Suppressor macrophage treated with lipopolysaccharide for 4 hours (primary cell): ENCODE measurements around the gene AGR2.

Experiments
- DNase-seq: peaks from one replicate; pipeline ENCODE4 v3.0.0-alpha.2; 2020

The AGR2 gene

DNA sequence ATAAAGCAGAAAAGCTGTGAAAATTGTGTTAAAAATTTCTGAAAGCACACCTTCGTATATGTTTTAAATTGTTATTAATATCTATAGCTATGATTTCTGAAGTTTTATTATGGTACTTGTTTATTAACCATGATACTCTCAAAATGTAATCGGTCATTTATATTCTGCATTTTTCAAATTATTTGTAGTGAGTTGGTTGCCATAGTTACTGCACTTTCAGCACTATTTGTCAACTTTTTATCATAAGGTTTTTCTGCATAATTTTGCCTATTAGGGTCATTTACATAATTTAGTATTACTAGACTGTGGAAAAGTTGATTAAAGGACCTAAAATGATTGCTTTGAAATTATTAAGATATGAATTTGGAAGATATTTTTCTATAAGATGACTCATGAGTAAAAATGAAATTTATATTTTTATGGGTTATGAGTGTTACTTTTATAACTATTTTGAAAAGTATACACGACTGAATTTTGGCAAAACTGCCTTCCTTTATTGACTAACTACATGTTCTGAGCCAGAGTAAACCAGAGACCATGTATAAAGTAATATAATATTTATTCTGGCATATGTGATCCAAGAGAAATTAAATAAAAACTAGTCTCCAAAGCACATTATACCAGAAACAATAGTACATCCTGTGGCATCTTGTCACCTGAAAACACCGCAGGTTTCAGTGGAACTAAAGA is 7.9 kb upstream of the AGR2 start:
- no peak for DNase-seq

DNA sequence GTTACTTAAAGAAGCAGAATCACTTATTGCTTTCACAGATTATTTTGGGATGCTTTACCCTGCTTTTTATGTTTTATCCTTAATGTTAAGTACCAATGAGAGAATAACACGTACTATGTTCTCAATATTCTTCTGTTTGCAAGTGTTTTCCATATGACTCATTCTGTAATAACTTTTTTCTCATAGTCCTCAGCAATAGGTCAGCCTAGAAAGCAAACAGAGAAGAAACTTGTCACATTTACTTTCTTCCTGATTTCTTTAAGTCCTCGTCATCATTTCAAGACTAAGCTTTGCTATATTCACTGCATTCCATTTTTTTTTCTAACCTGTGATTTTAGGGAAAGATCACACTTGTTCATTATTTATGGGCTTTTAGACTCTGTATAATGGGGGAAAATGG is 6.8 kb upstream of the AGR2 start:
- DNase-seq: peak; percentile 65

DNA sequence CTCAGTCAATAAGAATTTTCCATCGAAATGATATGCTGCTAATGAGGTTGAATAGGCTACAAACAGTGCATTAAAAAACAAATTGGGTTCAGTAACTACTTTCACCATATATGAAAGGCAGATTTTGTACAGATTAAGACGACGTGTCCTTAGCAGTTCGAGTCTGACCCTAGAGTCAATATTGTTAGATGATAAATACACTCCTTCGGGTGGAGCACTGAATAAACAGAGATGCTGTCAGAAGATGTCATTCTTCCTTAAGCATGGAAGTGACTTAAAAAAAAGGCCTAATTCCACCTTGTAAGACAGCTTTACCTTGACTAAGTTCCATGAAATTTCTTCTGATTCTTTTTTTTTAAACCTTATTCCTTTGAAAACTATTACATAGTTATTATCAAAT is 5.8 kb upstream of the AGR2 start:
- DNase-seq: no peak

DNA sequence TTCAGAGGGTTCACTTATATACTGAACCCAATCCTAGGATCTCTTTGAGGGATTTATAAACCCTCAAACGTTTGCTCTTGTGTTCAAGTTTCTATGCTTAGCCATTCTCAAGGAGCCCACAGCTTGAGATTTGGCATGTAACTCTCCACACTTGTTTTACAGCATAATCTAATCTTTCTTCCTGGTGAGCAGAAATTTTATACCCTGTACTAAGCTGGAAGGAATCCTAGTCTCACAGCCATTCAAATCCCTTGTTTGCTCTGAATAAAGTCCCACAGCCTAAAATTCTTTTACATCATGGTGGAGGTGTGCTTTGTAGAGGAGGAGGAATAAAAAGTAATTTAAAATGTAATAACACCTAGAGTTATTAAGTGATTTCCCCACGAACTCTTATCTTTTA is 5.3 kb upstream of the AGR2 start:
- DNase-seq: no peak

DNA sequence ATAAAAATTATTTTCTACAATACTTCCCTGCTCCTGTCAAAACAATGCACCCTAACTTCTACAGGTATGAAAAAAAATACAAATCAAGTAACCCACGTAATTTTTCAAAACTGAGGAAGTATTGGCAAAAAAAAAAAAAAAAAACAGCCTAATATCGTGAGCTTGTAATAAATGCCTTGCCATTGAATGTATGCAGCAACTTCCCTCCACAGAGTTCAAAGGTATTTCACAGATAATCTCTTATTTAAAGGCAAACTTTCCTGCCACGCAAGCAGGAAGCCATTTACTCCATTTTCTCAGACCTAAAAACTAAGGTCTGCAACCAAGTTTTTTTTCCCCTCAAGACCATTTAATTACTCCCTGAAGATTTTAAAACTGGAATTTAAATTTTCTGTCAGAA is 642 bp upstream of the AGR2 start:
- DNase-seq: no peak

DNA sequence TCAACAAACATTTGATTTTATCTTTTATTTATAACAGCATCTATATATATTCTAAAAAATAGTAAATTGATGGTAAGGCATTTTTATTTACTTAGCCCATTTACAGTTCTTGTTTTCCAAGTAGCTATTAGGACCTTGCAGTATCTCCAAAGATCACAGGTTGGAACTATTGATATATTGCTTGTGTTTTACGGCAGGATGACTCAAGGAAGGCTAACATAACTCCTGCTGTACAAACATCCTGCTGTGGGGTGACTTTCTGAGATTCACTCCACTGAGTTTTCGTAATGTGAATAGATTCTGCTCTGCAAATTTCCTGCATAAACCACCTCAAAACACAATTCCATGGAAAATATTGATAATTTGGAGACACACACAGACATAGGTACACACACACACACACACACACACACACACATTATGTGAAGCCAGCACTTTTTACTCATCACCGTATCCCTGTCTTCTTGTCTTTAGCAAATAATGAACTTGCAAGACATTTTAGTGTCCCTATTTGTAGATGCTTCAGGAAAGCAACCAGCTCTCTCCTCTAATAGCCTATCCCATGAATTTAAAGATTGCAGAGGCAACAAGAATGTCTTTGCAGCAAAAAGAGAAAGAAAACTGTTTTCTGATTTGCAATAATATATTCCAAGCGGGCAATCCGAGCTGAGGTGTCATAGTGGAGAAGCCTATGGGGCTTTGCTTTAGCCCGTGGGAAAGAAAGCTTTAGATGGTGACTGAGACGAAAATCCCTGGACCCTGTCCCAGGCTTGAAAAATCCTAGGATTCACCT is 722 bp downstream of the AGR2 start:
- DNase-seq: no peak

DNA sequence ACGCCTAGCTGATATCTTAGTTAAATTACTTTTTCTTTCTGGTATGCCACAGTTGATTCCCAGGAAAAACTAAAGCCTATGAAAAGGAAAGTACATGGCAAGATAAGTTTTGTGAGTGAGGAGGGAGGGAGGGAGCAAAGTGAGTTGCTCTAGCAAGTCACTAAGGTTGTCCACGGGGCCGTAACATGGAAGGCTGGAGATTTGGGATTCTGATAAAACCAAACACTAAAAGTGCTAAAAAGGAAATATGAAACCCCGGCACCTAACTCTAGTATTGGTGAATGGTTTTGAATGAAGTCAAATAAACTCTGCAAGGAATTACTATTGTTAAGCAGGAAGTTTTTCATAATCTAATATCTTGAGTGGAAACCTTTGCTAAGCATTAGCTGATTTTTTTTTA is 1.7 kb downstream of the AGR2 start:
- DNase-seq: no peak

DNA sequence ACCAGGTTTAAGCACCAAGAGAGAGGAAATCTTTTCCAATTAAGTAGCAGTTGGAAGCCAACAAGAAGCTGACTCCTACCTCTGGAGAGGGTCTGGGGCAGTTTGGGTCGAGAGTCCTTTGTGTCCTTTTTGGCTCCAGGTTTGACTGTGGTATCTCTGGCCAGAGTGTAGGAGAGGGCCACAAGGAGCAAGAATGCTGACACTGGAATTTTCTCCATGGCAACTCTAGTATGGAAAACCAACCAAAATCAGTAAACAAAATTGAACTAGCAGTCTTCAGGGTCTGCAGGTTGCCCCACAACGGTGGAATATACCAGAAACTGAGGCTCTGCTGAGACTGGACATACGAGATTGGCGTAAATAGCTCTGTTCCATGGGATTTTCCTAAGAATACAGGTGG is 3.2 kb downstream of the AGR2 start:
- no peak for DNase-seq

DNA sequence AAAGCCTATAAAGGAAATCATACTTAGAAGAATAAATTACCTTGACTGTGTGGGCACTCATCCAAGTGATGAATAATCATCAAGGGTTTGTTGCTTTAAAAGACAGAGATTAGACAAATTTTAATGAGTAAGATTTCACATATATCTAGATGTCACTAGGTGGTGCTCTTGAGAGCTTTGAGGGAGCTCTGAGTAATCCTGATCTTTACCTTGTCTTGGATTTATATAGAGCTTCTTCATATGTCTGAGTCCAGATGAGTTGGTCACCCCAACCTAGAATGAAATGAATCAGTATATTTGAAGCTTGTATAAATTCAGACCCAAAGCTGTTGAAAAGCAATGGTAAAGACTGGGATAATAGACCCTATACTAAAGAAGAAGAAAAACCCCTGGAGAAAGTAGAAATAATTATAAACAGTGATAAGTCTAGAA is 3.7 kb downstream of the AGR2 start:
- peak; percentile 70 for DNase-seq

DNA sequence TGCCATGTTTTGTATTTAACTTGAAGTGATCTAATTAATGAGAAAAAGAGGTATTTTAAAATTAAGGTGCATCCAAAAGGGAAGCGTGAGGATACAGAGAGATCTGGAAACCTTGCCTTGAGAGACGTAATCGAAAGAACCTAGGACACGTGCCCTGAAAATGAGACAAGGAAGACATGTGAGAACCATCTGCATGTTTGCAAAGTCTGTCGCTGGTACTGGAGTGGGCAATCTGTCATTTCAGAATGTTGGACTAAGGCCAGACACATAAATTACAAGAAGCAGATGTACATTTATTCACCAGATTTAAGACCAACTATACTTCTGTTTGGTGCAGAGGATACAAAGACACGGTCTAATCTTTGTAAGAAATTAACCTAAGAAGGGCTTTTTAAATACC is 9.2 kb downstream of the AGR2 start:
- DNase-seq: no peak

DNA sequence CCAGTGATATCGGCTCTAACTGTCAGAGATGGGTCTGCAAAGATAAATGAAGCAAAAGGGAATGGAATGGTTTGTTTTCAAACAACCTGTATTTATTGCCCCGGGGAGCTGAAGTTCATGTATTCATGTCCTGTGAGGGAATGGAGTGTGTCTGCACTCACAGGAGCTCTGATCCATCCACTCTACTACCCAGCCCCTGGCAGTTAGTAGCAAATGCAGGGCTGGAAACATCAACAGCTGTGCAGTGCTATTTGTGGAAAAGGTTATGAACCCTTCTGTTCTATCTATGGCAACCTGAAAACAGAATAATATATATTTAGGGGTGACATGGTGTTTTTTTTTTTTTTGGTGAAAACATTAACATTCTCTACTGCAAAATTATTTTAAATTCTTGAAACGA is 9.8 kb downstream of the AGR2 start:
- no peak for DNase-seq

DNA sequence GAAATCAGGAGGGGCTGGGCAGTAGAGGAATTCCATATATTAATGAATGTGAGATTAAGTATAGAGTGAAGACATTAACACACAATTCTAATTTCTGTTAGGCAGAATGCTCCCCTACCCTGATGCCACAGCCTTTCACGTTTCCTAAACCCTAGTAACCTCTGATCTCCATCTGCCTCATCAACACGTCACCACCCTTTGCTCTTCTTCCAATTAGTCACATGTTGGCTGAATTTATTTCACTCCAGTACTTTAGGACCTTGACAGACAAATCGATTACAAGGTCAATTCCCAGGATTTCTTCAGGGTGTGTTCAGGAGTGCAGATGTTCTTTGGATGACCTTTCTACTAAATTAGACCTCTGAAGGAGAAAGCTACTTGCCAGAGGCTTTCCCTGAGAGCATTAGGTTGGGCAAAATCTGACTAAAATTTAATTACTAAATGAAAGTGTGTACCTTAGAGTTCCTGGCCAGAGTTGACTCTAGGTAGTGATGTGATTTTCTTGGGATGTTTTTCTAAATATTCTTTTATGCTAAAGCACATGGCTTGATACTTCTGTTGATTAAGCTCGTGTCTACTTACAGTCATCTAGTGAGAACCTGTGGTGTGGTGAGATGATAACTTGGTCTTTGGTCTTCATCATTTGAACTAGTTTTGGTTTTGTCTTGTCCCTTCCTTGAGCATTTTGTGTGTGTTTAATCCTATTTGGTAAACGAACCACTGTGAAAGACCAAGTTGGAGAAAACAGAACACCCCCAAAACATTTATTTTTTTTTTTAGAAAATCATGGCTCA is 12.7 kb downstream of the AGR2 start:
- no peak for DNase-seq

DNA sequence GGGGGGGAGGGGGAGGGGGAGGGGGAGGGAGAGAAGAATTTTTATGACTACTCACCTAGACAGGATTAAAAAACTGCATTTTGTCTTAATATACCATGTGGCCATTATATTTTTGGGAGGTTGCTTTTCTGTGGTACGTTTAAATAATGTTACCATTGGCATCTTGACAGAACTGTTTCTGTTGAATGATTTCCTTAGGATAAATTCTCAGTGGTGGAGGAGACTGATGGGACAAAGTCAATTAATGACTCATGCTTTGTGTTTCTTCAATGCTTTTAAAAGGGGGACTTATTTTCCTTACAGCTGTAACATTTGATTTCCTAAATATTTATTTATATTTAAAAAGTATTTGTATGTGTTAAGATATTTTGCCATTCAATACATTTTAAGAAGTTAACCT is 13.7 kb downstream of the AGR2 start:
- no peak for DNase-seq

DNA sequence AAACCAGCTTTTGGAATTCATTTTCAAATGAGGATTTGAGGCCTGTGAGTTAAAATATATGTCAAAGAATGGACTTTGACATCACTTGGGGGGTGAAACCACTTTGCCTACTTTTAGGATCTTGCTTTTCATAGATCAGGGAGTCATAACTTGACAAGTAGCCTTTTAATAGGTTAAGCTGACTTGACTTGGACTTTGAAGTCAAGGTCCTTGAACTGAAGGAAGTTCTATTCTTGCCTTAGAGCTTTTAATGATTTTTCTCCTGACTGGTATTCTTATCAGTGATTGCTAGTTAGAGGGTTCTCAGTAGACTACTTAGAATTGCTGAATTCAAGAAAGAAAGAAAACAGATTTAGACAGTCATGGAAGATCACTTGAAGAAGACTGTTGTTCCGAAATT is 17.7 kb downstream of the AGR2 start:
- no peak for DNase-seq

DNA sequence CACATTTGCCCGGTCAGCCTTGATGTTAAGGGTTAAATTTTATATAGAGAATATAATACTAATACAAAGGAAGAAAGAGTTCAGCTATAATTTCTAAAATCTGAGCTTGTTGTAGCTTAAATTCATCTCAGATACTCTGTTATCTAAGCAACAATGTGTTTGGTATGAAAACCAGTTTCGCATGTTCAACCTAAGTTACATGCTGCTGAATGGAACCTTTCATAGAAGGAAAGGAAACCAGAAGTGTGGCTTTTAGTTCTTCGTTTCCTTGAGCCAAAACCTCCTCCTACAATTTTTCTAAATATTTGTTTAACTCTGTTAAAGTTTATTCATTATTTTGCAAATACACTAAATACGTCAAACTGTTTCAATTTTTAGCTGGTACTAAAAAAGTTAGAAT is 18.5 kb downstream of the AGR2 start:
- no peak for DNase-seq

DNA sequence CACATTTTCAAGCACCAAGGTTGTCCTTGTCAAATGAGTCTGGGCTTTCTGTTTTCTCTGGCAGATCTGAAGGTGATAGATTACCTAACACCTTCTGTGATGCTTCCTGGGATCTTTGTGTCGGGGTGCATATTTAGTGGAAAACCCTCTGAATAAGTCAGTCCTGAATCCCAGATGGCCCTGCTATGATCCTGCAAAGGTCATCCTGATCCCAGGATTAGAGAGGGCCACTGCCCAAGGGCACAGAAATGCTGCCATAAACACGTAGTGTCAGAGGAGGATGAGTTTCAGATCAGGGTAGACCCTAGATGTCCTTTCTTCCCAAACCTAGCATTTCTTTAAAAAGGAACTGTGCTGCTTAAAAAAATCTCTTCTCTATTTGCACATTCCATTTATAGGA is 19.0 kb downstream of the AGR2 start:
- DNase-seq: no peak

DNA sequence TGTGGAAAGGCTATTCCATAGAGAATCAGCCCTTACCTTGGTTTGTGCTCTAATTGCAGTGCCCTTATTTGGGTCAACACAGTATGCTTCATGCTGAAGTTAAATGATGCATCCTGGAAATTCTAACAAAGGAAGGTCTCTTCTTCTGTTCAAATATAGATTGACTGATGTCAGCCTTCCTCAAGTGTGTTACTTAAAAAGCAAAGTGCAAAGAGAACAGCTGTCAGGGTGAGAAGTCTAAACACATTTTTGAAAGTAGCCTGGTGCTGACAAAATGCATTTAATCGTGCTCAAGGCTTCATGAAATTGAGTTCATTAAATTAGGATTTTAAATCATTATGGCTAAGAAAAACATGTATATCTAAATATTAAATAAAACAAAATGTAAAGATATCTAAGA is 19.5 kb downstream of the AGR2 start:
- no peak for DNase-seq

DNA sequence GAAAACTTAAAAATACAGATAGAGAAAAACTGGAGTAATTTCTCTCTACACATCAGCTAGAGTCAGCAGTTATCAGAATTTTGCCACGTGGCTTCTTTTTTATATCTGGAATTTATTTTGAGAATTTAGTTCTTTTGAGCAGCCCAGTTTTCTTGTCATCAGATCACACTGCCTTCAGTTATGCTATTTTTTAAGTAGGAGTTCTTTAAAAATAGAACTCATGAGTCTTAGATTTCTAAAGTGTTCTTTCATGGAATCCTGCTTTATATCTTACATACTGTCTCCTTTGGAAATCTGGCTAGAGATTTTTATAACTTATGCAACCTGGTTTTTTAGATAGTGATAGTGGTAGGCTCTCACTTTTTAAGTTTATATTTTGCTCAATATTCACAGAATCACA is 24.2 kb downstream of the AGR2 start:
- no peak for DNase-seq

DNA sequence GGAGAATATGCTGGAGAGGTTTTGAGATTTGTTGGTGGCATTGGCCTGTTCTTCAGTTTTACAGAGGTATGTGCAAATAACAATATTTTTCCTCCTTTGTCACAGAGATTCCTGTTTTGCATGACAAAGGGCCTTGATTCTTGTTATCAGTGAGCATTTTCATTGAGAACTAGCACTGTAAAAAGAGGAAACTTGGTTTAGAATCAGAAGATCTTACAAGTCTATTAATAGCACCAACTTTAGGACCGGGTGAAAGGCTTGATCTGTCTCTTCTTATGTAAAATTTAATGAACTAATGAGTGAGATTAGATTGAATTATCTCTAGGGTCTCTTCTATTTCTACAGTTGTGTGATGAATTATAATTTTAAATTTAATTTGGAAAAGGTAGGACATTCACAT is 25.7 kb downstream of the AGR2 start:
- no peak for DNase-seq

DNA sequence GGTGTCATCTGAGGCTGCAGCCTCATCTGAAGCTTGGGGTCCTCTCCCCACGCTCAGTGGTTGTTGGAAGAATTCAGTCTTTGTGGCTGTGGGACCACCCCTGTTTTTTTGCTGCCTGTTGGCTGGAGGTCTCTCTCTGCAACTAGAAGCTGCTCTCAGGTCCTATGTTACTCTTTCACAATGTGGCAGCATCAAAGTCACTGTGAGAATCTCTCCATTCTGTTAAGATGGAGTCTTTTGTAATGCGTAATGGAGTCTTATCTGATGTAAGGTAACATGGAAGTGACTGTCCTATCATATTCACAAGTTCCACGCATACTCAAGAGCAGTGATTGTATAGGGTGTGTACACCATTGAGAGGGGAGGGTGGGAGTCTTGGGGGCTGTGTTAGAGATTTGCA is 26.3 kb downstream of the AGR2 start:
- no peak for DNase-seq

DNA sequence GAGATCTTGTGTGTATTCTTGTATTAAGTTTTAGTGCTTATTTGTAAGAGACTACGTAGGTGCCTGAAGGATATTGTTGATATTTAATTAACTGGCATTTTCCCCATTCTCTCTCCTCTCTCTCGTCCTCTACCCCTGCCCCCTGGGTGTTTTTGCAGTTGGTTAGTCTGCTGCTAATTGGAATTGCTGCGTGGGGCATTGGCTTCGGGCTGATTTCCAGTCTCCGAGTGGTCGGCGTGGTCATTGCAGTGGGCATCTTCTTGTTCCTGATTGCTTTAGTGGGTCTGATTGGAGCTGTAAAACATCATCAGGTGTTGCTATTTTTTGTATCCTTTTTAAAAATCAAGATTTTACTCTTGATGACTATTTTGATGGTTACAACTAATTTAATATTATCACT is 28.7 kb downstream of the AGR2 start:
- no peak for DNase-seq

DNA sequence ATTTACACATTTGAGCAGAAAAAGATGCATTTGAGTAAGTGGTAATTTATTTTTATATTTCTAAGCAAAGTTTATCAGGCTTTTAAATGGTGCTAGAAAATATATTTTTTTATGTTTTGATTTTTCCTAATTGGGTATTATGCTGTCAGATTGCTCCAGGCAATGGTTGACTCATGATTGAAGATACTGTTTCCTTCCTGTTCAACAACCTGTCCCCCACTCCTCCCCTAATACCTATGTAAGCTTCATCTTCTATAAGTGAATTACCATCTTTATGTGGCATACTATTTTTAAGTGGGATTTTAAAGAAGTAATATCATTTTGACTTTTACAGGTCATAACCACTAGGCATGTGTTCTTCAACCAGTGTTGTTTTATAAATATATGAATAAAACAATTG is 29.8 kb downstream of the AGR2 start:
- DNase-seq: no peak

DNA sequence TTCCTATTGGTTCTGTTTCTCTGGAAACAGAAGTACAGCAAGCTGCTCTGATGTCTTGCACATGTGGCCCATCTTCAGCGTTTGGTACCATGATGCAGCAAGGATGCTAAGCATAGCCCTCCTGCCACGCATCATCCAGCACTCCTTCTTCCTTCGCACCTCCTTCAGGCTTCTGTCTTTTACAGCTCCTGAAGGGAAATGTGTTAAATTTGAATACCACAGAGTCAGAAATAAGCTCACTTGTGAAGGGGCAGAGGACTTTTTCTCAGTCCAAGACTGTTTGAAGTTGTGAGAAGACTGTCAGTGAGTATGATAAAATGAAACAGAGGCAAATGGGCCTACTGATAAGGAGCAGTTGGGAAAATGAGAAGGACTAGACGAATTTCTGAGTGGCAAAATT is 30.5 kb downstream of the AGR2 start:
- no peak for DNase-seq

DNA sequence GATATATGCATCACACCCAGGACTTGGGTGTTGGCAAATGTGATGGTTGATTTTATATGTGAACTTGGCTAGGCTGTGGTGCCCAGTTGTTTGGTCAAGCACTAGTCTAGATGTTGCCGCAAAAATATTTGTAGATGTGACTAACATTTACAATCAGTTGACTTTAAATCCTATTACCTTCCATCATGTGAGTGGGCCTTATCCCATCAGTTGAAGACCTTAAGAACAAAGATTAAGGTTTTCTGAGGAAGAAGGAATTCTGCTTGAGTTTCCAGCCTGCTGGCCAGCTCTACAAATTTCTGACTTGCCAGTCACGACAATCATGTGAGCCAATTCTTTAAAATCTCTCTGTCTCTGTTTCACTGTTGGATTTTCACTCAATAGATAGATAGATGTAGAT is 30.9 kb downstream of the AGR2 start:
- DNase-seq: no peak
